GM18498 (cell line): ENCODE data around the gene RPTOR.
"Not testable (repeated sequence)": the region's sequence is repeated elsewhere in the genome, so short reads cannot be mapped to it uniquely, and the experiment has no call there.

Source experiments
- ATAC-seq: cut with Tn5 transposase; IDR thresholded peaks from one replicate; pipeline ENCODE4 v1.9.1; 2021; ENCODE audit warnings: mild to moderate bottlenecking, moderate library complexity; ENCODE audit not compliant: unreplicated experiment

The RPTOR gene

GRCh38 chr17:80544655-80545498 lies at the start of gene RPTOR:
Gene RPTOR (plus strand): TSS chr17:80544838. CDS start chr17:80545630, 792 bp downstream.
- peak; percentile 80 for ATAC-seq

GRCh38 chr17:80497726-80498241 lies 46.9 kb upstream of the RPTOR start:
- ATAC-seq, result no peak

- ATAC-seq, result no peak
These were observed 46.3 kb upstream of the RPTOR start for GRCh38 chr17:80498242-80498919.

- ATAC-seq, result no peak
These were observed 45.7 kb upstream of the RPTOR start for GRCh38 chr17:80498920-80499410.

GRCh38 chr17:80499560-80499959 lies 45.1 kb upstream of the RPTOR start:
- no peak for ATAC-seq

- ATAC-seq, result no peak
These were observed 44.5 kb upstream of the RPTOR start for GRCh38 chr17:80499961-80500665.

GRCh38 chr17:80501741-80502577 lies 42.7 kb upstream of the RPTOR start:
- no peak for ATAC-seq

- no peak for ATAC-seq
These were observed 42.1 kb upstream of the RPTOR start for GRCh38 chr17:80502578-80502877.

GRCh38 chr17:80503031-80503430 lies 41.6 kb upstream of the RPTOR start:
- ATAC-seq, result no peak

GRCh38 chr17:80503921-80504320 lies 40.7 kb upstream of the RPTOR start:
- ATAC-seq, result no peak

- no peak for ATAC-seq
These were observed 39.8 kb upstream of the RPTOR start for GRCh38 chr17:80504686-80505413.

GRCh38 chr17:80507177-80507576 lies 37.5 kb upstream of the RPTOR start:
- ATAC-seq, result not testable (repeated sequence)

- ATAC-seq, result no peak
These were observed 36.7 kb upstream of the RPTOR start for GRCh38 chr17:80507965-80508364.

- no peak for ATAC-seq
These were observed 35.3 kb upstream of the RPTOR start for GRCh38 chr17:80509311-80509710.

- ATAC-seq, result no peak
These were observed 34.5 kb upstream of the RPTOR start for GRCh38 chr17:80510132-80510531.

GRCh38 chr17:80510772-80511171 lies 33.9 kb upstream of the RPTOR start:
- ATAC-seq, result no peak

- ATAC-seq, result no peak
These were observed 33.1 kb upstream of the RPTOR start for GRCh38 chr17:80511222-80512180.

GRCh38 chr17:80512233-80512632 lies 32.4 kb upstream of the RPTOR start:
- no peak for ATAC-seq

- no peak for ATAC-seq
These were observed 31.4 kb upstream of the RPTOR start for GRCh38 chr17:80513201-80513600.
